GM12873 (cell line): ENCODE results near the gene KLF17.

Source experiments
- CTCF ChIP-seq: IDR thresholded peaks from 2 replicates; pipeline ENCODE4 v1.5.1; 2012; ENCODE audit warnings: low read depth, mild to moderate bottlenecking, moderate library complexity, low read length, control low read depth; ENCODE audit not compliant: insufficient read depth; ENCODE audit errors: missing control alignments

KLF17 gene

GRCh38 chr1:44146536-44147361, 28.1 kb downstream of the KLF17 start:
- no peak for TF ChIP-seq CTCF

DNA sequence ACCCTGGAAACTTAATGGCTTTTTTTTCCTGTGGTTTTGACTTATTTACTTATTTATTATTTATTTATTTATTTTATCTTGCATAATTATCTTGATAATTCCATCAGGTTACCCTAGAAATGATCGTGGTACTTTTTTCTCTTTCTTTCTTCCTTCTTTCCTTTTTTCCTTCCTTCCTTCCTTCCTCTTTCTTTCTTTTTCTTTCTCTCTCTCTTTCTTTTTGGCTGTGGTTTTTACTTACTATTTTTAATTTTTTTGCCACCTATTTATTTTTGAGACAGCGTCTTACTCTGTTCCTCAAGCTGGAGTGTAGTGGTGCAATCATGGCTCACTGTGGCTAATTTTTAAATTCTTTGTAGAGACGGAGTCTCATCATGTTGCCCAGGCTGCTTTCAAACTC, 29.0 kb downstream of the KLF17 start:
- TF ChIP-seq CTCF, result no peak

DNA sequence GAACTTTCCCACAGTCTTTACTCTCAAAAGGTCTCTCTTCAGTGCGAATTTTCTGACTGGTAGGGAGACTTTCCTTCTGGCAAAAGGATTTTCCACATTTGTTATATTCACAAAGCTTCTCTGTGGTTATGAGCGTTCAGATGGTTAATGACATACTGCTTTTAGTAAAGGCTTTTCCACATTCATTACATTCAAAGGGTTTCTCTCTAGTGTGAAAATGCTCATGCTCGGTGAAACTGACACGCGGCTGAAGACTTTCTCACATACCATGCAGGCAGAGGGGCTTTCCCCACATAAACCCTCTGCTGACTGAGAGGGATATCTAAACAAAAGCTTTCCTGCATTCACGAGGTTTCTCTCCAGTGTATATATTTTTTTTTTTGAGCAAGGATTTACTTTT, 32.7 kb downstream of the KLF17 start:
- no peak for TF ChIP-seq CTCF

GRCh38 chr1:44151808-44152207, 33.2 kb downstream of the KLF17 start:
- no peak for TF ChIP-seq CTCF

DNA sequence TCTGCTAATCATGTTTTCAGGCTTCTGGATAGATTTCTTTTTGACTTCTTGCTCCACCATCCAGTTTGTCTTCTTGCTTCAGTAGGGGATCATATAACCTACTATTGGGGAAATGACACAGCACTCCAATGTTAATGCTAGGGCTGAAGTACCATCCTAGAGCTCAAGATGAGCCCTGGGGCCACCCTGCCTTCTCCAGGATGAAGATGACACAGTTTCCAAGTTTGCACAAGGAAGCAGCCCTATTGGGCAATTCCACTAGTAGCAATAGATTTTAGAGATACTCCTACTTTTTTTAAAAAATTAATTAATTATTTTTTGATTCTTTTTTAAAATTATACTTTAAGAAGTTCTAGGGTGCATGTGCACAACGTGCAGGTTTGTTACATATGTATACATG, 34.1 kb downstream of the KLF17 start:
- no peak for TF ChIP-seq CTCF

DNA sequence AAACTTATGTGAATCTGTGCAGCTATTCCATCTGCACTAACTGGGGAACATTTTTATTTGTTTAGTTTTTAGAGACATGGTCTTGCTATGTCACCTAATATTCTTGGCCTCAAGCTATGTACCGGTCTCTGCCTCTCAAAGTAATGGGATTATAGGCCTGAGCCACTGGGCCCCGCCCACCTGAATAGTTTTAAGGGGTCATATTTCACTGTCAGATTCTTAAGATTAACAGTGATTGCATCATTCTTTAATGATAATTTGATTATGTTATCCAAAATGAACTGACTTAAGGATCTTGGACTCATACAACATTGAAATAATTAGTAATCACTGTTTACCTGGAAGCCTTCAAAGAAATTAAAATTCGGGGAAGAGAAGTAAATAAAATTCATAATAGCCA, 35.4 kb downstream of the KLF17 start:
- no peak for TF ChIP-seq CTCF

GRCh38 chr1:44157903-44158302, 39.3 kb downstream of the KLF17 start:
- no peak for TF ChIP-seq CTCF
